ENCODE results near the gene TTI1.

Gene TTI1

DNA sequence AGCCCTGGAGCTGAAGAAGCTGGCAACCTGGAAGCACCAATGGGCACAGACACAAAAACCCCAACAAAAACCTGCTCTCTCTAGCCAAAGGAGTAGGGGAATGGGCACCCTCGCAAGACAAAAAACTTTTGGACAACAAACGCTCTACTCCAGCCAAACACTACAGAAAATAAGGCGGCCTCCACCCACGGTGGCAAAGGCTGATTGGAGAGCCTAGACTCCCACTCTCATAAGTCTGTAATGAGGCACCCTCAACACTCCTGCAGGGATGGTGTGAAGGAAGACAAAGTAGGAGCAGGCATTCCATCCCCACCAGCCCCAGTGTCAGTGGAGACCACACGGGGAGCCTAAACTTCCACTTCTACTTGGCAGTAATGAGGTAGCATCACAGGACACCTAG is 8.8 kb downstream of the TTI1 start:
- no peak for TF ChIP-seq ZNF664 (tag by site-specific recombination; IDR thresholded peaks at IDR 0.05)
- peak; percentile 66 for TF ChIP-seq EGR2 (tag by site-specific recombination; IDR thresholded peaks at IDR 0.05; ENCODE audit: low read depth)
- TF ChIP-seq ZFHX2 (tag by site-specific recombination; conservative IDR thresholded peaks at IDR 0.05), result peak; percentile 83
- Histone ChIP-seq H3K36me3 (ENCODE audit: control insufficient read depth in 2 of 2, insufficient read depth in 1 of 2, low read length in 2 of 2) (peaks cover 0 to 13% of the 10 kb centered on the region in 2 experiments; a peak in 2 of 3 replicates), H3K27ac (ENCODE audit: extremely low read depth, low read depth, low read length) (no peak overlapping the region), H3K4me1 (ENCODE audit: control insufficient read depth, insufficient read depth, low read length) (peaks cover 12% of the 10 kb centered on the region; the same call in 1 of the 2 replicates), H3K9me3 (ENCODE audit: control insufficient read depth, insufficient read depth, low read depth, low read length) (no peaks in the 10 kb centered on the region), H3K4me3 (ENCODE audit: low read depth, low read length) (no peak overlapping the region)
- POLR2A ChIA-PET, result no interaction called here
- CTCF ChIA-PET, result no interaction called here

DNA sequence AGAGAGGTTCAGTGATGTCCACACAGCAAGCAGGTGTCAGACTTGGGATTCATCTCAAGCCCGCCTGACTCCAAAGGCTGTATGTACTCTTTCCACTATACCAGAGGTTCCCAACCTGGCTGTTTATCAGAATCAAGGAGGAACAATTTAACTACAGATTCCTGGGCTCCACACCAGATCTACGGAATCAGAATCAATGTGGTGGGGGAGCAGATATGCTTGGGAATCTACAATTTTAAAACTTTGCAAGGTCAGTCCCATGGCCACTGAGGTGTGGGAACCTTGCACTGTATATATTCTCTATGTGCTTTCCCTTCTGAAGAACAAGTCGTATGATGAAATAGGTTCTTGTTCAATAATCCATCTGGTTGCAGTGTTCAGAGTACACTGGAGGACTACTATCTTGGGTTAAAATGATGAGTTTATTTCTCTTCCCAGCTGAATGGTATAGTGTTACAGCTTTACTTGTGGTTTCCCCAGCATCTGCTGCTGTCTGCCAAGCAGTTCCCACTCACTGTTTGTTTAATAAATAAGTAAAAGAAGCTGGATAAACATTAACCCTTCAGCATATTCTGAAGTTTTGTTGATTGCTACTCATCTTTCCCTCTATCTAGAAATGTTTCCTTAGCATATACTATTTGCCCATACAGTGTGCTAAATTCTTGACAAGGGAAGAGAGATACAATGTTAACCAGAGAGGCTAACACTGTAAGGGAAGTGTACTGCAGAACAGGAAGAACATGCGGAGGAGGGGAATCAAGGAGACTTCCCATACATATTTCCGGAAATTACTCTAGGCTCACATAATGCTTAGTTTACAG is 9.9 kb downstream of the TTI1 start:
- no peak for TF ChIP-seq ZNF548 (tag by site-specific recombination; IDR thresholded peaks at IDR 0.05)
- 0 out of 2 replicates have a peak, but pooled peaks have one; percentile 13 for TF ChIP-seq ZNF366 (tag by site-specific recombination; conservative IDR thresholded peaks at IDR 0.05)
- peak; percentile 63; the same call in 1 of the 2 replicates for TF ChIP-seq ZNF600 (tag by site-specific recombination; IDR thresholded peaks at IDR 0.05)
- peak; percentile 79 for TF ChIP-seq ZNF664 (tag by site-specific recombination; IDR thresholded peaks at IDR 0.05)
- peak; percentile 29; the same call in 1 of the 2 replicates for TF ChIP-seq OSR2 (tag by site-specific recombination; IDR thresholded peaks at IDR 0.05)

DNA sequence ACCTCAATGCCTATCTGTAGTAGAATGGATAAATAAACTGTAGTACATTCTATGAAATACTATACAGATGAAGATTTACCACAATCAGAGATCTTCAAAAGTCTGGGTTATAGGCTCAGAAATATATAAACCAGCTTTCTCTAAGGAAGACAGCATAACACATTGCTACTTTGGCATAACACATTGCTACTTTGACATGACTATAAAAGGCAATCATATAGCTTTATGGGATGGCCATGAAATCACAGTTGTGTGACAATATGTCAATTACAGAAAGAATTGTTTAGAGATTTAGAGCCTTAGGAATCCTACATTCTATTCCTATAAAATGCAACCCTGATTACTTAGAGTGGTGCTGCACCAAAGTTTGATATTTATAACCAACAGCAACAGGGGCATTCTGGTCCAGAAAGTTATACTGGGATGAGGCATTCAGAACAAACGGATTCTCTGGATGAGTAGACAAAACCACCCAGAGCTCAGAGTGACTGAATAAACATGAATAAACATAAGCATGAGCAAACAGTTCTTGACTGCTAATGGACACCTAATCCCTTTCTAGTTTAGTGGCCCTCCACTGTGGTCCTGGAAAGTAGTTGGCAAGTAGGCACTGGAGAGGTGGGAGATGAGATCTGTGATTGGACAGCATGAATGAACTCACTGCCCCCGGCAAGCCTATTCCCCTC is 12.0 kb downstream of the TTI1 start:
- CTCF ChIA-PET, result interaction anchor here (0.6 to 1.3 kb wide), 5 partner anchors 13 to 223 kb away, joined by 3 to 5 read pairs (median 3); no protein-coding TSS in a partner anchor
- peaks cover 12% of the 10 kb centered on the region; the same call in 1 of the 2 replicates for H3K4me1 ChIP-seq (ENCODE audit: control insufficient read depth, insufficient read depth, low read length)
- no peak overlapping the region for H3K27ac ChIP-seq (ENCODE audit: extremely low read depth, low read depth, low read length)
- H3K36me3 ChIP-seq (ENCODE audit: control insufficient read depth in 2 of 2, insufficient read depth in 1 of 2, low read length in 2 of 2), result peaks cover 6 to 39% of the 10 kb centered on the region in 2 experiments; a peak in 2 of 3 replicates
- POLR2A ChIA-PET, result interaction anchor here (1.0 kb wide), 1 partner anchor 12 kb away, joined by 3 read pairs; the partner anchor contains the start of genes RPRD1B and TTI1
- no peak overlapping the region for H3K4me3 ChIP-seq (ENCODE audit: low read depth, low read length)
- no peaks in the 10 kb centered on the region for H3K9me3 ChIP-seq (ENCODE audit: control insufficient read depth, insufficient read depth, low read depth, low read length)
- no peak for TF ChIP-seq IKZF3 (tag by site-specific recombination; IDR thresholded peaks at IDR 0.05)
- TF ChIP-seq MZF1 (tag by site-specific recombination; IDR thresholded peaks at IDR 0.05; ENCODE audit: borderline replicate concordance), result no peak
- no peak for TF ChIP-seq MEIS1 (CRISPR knock-in tag; IDR thresholded peaks at IDR 0.05; ENCODE audit: borderline replicate concordance)
- no peak for TF ChIP-seq ZNF596 (tag by site-specific recombination; IDR thresholded peaks at IDR 0.05)
- no peak for TF ChIP-seq ZNF473 (tag by site-specific recombination; IDR thresholded peaks at IDR 0.05)
- no peak for TF ChIP-seq ZNF530 (tag by site-specific recombination; IDR thresholded peaks at IDR 0.05; ENCODE audit: low read depth)
- TF ChIP-seq, protein P1, sequence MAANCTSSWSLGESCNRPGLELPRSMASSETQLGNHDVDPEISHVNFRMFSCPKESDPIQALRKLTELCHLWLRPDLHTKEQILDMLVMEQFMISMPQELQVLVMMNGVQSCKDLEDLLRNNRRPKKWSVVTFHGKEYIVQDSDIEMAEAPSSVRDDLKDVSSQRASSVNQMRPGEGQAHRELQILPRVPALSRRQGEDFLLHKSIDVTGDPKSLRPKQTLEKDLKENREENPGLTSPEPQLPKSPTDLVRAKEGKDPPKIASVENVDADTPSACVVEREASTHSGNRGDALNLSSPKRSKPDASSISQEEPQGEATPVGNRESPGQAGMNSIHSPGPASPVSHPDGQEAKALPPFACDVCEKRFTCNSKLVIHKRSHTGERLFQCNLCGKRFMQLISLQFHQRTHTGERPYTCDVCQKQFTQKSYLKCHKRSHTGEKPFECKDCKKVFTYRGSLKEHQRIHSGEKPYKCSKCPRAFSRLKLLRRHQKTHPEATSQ (tag by site-specific recombination; IDR thresholded peaks at IDR 0.05), result no peak
- TF ChIP-seq, protein P2, sequence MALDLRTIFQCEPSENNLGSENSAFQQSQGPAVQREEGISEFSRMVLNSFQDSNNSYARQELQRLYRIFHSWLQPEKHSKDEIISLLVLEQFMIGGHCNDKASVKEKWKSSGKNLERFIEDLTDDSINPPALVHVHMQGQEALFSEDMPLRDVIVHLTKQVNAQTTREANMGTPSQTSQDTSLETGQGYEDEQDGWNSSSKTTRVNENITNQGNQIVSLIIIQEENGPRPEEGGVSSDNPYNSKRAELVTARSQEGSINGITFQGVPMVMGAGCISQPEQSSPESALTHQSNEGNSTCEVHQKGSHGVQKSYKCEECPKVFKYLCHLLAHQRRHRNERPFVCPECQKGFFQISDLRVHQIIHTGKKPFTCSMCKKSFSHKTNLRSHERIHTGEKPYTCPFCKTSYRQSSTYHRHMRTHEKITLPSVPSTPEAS (tag by site-specific recombination; IDR thresholded peaks at IDR 0.05), result no peak
- TF ChIP-seq, protein P3, sequence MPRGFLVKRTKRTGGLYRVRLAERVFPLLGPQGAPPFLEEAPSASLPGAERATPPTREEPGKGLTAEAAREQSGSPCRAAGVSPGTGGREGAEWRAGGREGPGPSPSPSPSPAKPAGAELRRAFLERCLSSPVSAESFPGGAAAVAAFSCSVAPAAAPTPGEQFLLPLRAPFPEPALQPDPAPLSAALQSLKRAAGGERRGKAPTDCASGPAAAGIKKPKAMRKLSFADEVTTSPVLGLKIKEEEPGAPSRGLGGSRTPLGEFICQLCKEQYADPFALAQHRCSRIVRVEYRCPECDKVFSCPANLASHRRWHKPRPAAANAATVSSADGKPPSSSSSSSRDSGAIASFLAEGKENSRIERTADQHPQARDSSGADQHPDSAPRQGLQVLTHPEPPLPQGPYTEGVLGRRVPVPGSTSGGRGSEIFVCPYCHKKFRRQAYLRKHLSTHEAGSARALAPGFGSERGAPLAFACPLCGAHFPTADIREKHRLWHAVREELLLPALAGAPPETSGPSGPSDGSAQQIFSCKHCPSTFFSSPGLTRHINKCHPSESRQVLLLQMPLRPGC (tag by site-specific recombination; IDR thresholded peaks at IDR 0.05), result no peak
- no peak for TF ChIP-seq ZNF214 (tag by site-specific recombination; IDR thresholded peaks at IDR 0.05; ENCODE audit: borderline replicate concordance)
- no peak for TF ChIP-seq YY1 (tag by site-specific recombination; IDR thresholded peaks at IDR 0.05)
- no peak for TF ChIP-seq ZNF311 (tag by site-specific recombination; IDR thresholded peaks at IDR 0.05; ENCODE audit: borderline replicate concordance)
- no peak for TF ChIP-seq ZXDB (tag by site-specific recombination; IDR thresholded peaks at IDR 0.05)
- no peak for TF ChIP-seq ZNF324 (tag by site-specific recombination; IDR thresholded peaks at IDR 0.05)

More for the DNA sequence above, 9.9 kb downstream of the TTI1 start:
- H3K36me3 ChIP-seq (ENCODE audit: control insufficient read depth in 2 of 2, insufficient read depth in 1 of 2, low read length in 2 of 2), result peaks cover 6 to 18% of the 10 kb centered on the region in 2 experiments; a peak in 2 of 3 replicates
- no peak overlapping the region for H3K4me3 ChIP-seq (ENCODE audit: low read depth, low read length)
- H3K27ac ChIP-seq (ENCODE audit: extremely low read depth, low read depth, low read length), result no peak overlapping the region
- H3K4me1 ChIP-seq (ENCODE audit: control insufficient read depth, insufficient read depth, low read length), result peaks cover 12% of the 10 kb centered on the region; the same call in 1 of the 2 replicates
- ChIA-PET CTCF (interaction anchor here (0.6 to 1.2 kb wide), 3 partner anchors 13 to 449 kb away, joined by 3 read pairs; no protein-coding TSS in a partner anchor), POLR2A (no interaction called here)
- H3K9me3 ChIP-seq (ENCODE audit: control insufficient read depth, insufficient read depth, low read depth, low read length), result no peaks in the 10 kb centered on the region

Measured in HEK293 (cell line).